ENCODE data around the gene CCNE1.

Gene CCNE1

GRCh38 chr19:29844891-29845573 is 33.2 kb downstream of the CCNE1 start:
- DNase-seq (ENCODE audit: low read depth): peak; percentile 93

- DNase-seq (ENCODE audit: low read depth): peak; percentile 40
Observed at GRCh38 chr19:29845574-29846176, 33.9 kb downstream of the CCNE1 start.

GRCh38 chr19:29849208-29849607 is 37.4 kb downstream of the CCNE1 start:
- no peak for DNase-seq (ENCODE audit: low read depth)

DNA sequence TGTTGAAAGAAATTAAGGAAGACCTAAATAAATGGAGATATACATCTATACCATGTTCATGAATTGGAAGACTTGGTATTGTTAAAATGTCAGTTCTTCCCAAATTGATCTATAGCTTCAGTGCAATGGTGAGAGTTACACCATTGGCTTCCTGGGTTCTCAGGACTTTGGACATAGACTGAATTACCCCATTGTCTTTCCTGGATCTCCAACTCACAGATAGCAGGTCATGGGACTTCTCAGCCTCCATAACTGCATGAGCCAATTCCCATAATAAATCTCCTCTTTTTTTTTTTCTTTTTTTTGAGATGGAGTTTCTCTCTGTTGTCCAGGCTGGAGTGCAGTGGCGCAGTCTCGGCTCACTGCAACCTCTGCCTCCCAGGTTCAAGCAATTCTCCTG is 38.7 kb downstream of the CCNE1 start:
- no peak for DNase-seq (ENCODE audit: low read depth)

- no peak for DNase-seq (ENCODE audit: low read depth)
Observed at GRCh38 chr19:29851769-29852521, 40.2 kb downstream of the CCNE1 start.

DNA sequence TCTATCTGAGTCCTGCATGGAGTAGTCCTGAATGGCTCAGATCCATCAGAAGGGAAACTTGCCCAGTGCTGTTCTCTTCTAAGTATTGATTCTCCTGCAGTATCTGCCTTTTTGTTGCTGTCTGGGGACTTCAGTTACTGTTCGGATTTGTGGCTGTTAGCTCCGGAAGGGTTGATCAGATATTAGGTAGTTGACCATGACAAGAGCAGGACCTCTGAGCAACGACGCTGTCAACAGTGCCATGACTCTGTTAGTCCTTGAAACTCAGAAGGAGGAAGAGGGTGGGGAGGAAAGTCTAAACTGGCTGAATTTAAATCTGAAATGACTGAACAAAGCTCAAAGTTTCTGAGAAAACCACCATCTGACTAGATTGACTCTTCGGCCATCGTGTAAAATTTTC is 42.2 kb downstream of the CCNE1 start:
- no peak for DNase-seq (ENCODE audit: low read depth)

DNA sequence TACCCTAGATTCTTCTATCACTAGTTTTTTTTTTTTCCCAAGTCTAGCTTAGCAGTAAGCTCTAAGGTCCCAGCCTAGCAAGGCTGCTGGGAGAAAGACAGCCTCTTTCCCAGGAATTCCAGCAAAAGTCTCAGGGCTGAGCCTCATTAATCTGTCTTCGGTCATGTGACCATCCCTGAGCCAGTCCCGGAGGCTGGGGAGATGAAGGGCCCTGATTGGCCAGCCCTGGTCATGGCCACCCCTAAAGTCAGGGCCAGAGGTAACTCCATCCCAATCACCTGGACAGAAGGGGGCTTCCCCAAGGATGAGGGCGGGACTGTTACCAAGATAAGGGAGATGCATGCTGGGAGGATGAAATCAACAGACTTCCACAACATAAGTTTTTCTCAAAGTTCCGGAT is 43.3 kb downstream of the CCNE1 start:
- no peak for DNase-seq (ENCODE audit: low read depth)

- DNase-seq (ENCODE audit: low read depth): no peak
Observed at GRCh38 chr19:29855741-29856500, 44.1 kb downstream of the CCNE1 start.

DNA sequence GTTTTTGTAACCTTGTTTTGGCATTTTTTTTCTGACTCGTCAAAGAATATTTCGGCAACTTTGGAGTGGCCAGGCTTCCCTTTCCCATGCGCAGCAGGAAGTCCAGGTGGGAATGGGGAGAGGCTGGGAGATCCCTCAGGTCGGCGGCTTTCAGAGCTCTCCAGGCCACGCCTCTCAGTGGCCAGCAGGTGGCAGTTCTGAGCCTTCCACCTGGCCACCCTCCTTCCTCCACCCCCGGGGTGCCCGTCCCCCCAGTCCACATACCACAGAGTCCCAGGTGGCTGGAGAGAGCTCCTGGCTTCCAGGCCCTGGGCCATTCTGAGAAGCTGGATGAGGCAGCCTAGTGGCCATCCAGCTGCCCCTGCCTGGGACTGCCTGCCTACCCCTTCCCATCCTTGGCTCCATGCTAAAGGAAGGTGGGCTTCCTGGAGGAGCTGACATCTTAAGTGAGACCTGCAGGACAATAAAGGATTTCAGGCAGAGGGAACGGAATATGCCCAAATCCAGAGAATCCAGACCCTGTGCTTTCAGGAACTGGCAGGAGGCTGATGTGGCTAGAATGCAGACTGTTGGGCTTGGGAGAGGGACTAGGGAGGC is 46.3 kb downstream of the CCNE1 start:
- DNase-seq (ENCODE audit: low read depth): no peak

DNA sequence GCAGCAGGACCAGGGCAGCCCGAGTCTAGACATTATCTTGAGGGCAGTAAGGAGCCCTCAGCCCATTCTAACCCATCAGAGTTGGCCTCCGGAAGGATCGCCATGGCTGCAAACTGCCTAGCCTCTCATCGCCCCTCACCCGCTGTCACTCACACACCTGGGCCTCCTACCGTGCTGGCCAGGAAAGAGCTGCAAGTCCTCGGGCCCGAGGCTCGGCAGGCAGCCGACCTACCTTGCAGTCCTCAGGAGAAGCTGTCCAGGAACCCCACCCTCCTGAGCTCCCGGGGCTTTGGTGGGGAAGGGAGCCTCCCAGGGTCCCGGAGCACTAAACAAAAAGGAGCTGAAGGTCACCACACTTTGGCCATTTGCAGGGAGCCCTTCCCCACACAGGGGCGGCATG is 46.8 kb downstream of the CCNE1 start:
- DNase-seq (ENCODE audit: low read depth): no peak

- DNase-seq (ENCODE audit: low read depth): no peak
Observed at GRCh38 chr19:29860492-29860891, 48.7 kb downstream of the CCNE1 start.

- no peak for DNase-seq (ENCODE audit: low read depth)
Observed at GRCh38 chr19:29861574-29861973, 49.8 kb downstream of the CCNE1 start.

- no peak for DNase-seq (ENCODE audit: low read depth)
Observed at GRCh38 chr19:29866011-29866410, 54.2 kb downstream of the CCNE1 start.

DNA sequence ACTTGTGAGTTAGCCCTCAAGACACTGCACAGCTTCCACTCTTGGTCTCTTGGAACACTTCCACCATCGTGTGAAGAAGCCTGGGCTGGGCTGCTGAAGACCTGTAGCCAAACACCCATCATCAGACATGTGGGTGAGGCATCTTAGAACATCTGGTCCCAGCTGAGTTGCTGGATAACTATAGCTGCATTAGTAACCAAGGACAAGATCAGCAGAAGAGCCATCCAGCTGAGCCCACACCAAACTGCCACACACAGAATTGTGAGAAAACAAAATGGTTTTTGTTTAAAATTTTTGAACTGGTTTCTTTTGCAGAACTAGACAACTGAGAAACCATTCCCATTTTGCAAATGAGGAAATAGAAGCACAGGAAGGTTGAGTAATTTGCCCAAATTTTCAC is 56.2 kb downstream of the CCNE1 start:
- DNase-seq (ENCODE audit: low read depth): no peak

DNA sequence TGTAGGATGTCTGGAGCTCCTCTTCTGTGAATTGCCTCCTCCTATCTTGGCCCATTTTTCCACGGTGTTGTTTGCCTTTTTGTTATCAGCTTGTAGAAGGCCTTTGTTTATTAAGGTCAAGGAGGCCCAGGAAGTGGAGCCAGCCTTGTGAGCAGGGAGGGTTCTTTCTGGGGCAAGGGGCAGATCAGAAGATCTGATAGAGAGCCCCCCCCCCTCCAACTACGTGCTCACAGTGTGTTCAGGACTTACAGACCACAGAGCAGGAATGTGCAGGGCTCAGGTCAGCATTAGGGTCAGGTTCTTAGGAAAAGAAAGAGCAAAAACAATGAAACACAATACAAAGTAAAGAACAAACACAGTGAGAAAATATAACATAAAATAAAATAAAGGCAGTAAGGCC is 59.4 kb downstream of the CCNE1 start:
- DNase-seq (ENCODE audit: low read depth): no peak

DNA sequence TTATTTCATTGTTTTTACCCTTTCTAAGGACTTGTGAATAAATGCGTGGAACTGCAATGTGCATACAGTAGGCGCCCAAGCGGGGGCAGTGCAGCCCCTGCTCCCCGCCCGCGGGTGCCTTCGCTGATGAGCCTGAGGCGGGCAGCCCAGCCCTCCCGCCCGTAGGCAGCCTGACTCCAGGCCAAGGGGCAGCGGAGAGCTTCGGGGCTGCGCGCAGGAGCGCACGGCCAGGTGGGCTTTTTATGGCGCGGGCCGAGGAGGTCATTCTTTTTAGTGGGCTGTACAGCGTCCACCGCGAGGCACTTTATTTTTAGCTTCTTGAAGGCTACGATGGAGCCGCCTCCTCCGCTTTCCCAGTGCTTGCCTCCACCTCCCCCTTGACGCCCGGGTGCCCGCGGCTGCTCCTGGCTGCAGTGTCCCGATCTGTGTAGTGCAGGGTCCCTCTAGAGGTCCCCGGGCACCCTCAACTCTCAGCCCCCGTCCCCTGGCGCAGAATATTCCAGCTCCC is 60.5 kb downstream of the CCNE1 start:
- DNase-seq (ENCODE audit: low read depth): no peak

DNA sequence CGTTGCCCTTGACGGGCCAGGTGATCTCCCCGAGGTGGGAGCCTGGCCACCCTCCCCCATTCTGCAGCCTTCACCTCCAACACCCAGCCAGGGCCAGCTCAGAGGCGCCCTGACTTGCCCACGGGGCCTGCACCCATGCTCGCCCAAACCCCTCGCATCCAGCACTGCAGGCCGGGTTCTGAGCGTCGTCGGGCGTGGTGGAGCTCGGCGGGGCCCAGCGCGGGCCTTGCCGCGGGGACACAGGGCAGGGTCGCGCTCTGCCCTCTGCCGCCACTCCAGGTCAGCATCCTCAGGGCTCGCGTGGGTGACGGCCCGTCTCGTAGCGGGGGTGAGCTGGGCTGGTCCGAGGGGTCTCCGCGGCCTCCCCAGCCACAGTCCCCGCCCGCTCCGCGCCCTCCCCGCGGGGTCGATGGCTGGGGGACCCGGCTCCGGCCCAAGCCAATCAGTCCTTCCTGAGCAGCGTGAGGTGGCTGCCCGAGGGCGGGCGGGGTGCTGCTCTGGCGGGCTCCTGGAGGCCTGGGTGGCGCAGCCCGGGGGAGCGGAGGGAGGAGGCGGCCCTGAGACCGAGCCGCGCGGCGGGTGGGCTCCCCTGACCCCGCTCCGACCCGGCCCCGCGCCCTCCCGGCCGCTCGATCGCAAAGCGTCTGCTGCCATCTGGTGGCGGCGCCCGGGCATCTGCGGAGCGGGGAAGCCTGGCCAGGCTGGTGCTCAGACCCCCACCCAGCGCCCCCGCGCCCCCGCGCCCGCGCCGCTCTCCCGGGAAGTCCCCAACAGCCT is 61.4 kb downstream of the CCNE1 start:
- no peak for DNase-seq (ENCODE audit: low read depth)

All from iris pigment epithelial cell (primary cell).